GM18873 (cell line): ENCODE results near the gene TCP11L1.
"Not testable (repeated sequence)": the region's sequence is repeated elsewhere in the genome, so short reads cannot be mapped to it uniquely, and the experiment has no call there.

Source experiments
- ATAC-seq: cut with Tn5 transposase; IDR thresholded peaks from one replicate; pipeline ENCODE4 v1.9.1; 2021; ENCODE audit warnings: mild to moderate bottlenecking, moderate library complexity, moderate number of reproducible peaks; ENCODE audit not compliant: unreplicated experiment, low FRiP score

Gene TCP11L1

GRCh38 chr11:33064033-33064825 lies 24.9 kb downstream of the TCP11L1 start:
- no peak for ATAC-seq

GRCh38 chr11:33064866-33065265 lies 25.5 kb downstream of the TCP11L1 start:
- no peak for ATAC-seq

- no peak for ATAC-seq
Observed at GRCh38 chr11:33065445-33066178, 26.2 kb downstream of the TCP11L1 start.

GRCh38 chr11:33067294-33067693 lies 27.9 kb downstream of the TCP11L1 start:
- no peak for ATAC-seq

GRCh38 chr11:33068611-33069340 lies 29.4 kb downstream of the TCP11L1 start:
- no peak for ATAC-seq

GRCh38 chr11:33072465-33072864 lies 33.1 kb downstream of the TCP11L1 start:
- ATAC-seq = no peak

GRCh38 chr11:33083918-33084317 lies 44.5 kb downstream of the TCP11L1 start:
- no peak for ATAC-seq

GRCh38 chr11:33086017-33086416 lies 46.6 kb downstream of the TCP11L1 start:
- ATAC-seq = no peak

GRCh38 chr11:33089776-33090175 lies 50.4 kb downstream of the TCP11L1 start:
- no peak for ATAC-seq

GRCh38 chr11:33094157-33094556 lies 54.8 kb downstream of the TCP11L1 start:
- ATAC-seq = no peak

GRCh38 chr11:33103836-33104235 lies 64.5 kb downstream of the TCP11L1 start:
- ATAC-seq = no peak

- ATAC-seq = no peak
Observed at GRCh38 chr11:33109294-33109895, 70.0 kb downstream of the TCP11L1 start.

GRCh38 chr11:33110083-33110482 lies 70.7 kb downstream of the TCP11L1 start:
- no peak for ATAC-seq

- no peak for ATAC-seq
Observed at GRCh38 chr11:33116535-33116934, 77.2 kb downstream of the TCP11L1 start.

- not testable (repeated sequence) for ATAC-seq
Observed at GRCh38 chr11:33122696-33123095, 83.3 kb downstream of the TCP11L1 start.
